ENCODE results near the gene CACNA1C. TPM values are rescaled to one million over a fixed set of nuclear protein-coding genes. Genes with fewer than 3 reads are reported as not detected.

The CACNA1C gene
- total RNA-seq, 2 donors from 2014 or later = 0.86 to 6.3 TPM

DNA sequence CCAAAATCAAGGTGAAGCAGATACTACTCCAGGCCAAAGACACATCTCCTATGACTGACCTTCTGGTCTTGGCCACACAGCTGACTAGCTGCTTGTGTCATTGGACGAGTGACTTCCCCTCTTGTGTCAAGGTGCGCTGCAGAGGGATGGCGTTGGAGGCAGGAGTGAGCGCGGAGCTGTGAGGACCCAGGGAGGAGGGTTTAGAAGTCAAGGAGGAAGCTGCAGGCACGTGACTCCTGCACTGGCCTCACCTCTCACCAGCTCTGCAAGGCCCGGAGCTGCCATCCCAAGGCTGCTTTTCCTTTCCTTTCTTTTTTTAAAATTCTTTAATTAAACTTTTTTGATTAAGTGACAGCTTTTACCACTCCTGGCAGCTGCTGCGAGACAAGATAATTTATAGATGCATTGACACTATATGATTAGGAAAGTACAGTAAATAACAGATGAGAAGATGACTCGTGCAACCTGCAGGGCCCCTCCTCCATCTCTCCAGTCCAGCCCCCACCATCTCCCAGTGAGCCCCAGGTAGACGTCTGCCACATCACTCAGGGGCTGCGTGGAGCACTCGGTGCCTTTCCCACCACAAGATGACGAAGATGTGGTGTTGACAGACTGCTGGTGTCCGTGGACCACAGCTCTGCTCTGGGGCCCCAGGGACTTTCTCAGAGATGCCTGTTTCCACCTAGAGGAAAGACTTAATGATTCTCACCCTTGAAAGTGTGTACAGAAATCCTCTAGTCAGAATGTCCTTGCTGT is 350.6 kb downstream of the CACNA1C start:
- WGBS, 2 experiments (ENCODE audit: insufficient coverage in 1 of 2, insufficient read length in 1 of 2) = 89% methylated on average over 8 to 13 of the region's 14 CpGs
- DNase-seq = no peak
- Mint-ChIP-seq H3K9me3 (no peaks in the 10 kb centered on the region), H3K27ac (no peak overlapping the region), H3K27me3 (ENCODE audit: insufficient read depth) (peaks cover 5% of the 10 kb centered on the region), H3K36me3 (ENCODE audit: low read depth) (no peaks in the 10 kb centered on the region), H3K4me1 (no peaks in the 10 kb centered on the region), H3K4me3 (no peak overlapping the region)
- Histone ChIP-seq H3K9me3 (ENCODE audit: control insufficient read depth, low read length) (no peaks in the 10 kb centered on the region), H3K4me1 (ENCODE audit: control insufficient read depth, insufficient read depth, low read length) (no peaks in the 10 kb centered on the region), H3K27ac (ENCODE audit: low read depth, low read length) (no peak overlapping the region), H3K4me3 (ENCODE audit: low read length) (no peak overlapping the region), H3K27me3 (ENCODE audit: control insufficient read depth, insufficient read depth, low read length, poor library complexity, severe bottlenecking) (no peaks in the 10 kb centered on the region), H3K9ac (ENCODE audit: extremely low read depth, low read length, poor library complexity, severe bottlenecking) (no peak overlapping the region), H3K36me3 (ENCODE audit: control insufficient read depth, insufficient read depth, low read length) (no peaks in the 10 kb centered on the region)
- TF ChIP-seq, protein P1, sequence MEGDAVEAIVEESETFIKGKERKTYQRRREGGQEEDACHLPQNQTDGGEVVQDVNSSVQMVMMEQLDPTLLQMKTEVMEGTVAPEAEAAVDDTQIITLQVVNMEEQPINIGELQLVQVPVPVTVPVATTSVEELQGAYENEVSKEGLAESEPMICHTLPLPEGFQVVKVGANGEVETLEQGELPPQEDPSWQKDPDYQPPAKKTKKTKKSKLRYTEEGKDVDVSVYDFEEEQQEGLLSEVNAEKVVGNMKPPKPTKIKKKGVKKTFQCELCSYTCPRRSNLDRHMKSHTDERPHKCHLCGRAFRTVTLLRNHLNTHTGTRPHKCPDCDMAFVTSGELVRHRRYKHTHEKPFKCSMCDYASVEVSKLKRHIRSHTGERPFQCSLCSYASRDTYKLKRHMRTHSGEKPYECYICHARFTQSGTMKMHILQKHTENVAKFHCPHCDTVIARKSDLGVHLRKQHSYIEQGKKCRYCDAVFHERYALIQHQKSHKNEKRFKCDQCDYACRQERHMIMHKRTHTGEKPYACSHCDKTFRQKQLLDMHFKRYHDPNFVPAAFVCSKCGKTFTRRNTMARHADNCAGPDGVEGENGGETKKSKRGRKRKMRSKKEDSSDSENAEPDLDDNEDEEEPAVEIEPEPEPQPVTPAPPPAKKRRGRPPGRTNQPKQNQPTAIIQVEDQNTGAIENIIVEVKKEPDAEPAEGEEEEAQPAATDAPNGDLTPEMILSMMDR (conservative IDR thresholded peaks at IDR 0.05) = no peak

GRCh38 chr12:2405039-2405438 is 352.3 kb downstream of the CACNA1C start:
- Mint-ChIP-seq H3K36me3 (ENCODE audit: low read depth) (no peaks in the 10 kb centered on the region), H3K27ac (no peak overlapping the region), H3K27me3 (ENCODE audit: insufficient read depth) (peaks cover 8% of the 10 kb centered on the region), H3K4me3 (no peak overlapping the region), H3K9me3 (no peaks in the 10 kb centered on the region), H3K4me1 (no peaks in the 10 kb centered on the region)
- Histone ChIP-seq H3K9ac (ENCODE audit: extremely low read depth, low read length, poor library complexity, severe bottlenecking) (no peak overlapping the region), H3K4me1 (ENCODE audit: control insufficient read depth, insufficient read depth, low read length) (no peaks in the 10 kb centered on the region), H3K36me3 (ENCODE audit: control insufficient read depth, insufficient read depth, low read length) (no peaks in the 10 kb centered on the region), H3K27me3 (ENCODE audit: control insufficient read depth, insufficient read depth, low read length, poor library complexity, severe bottlenecking) (no peaks in the 10 kb centered on the region), H3K4me3 (ENCODE audit: low read length) (no peak overlapping the region), H3K27ac (ENCODE audit: low read depth, low read length) (no peak overlapping the region), H3K9me3 (ENCODE audit: control insufficient read depth, low read length) (no peaks in the 10 kb centered on the region)
- no peak for DNase-seq
- TF ChIP-seq, protein P1 (conservative IDR thresholded peaks at IDR 0.05) = no peak
- 95% methylated on average over 7 of the region's 9 CpGs; no CpG with 5 or more reads in 1 of the 2 experiments for WGBS, 2 experiments (ENCODE audit: insufficient coverage in 1 of 2, insufficient read length in 1 of 2)

DNA sequence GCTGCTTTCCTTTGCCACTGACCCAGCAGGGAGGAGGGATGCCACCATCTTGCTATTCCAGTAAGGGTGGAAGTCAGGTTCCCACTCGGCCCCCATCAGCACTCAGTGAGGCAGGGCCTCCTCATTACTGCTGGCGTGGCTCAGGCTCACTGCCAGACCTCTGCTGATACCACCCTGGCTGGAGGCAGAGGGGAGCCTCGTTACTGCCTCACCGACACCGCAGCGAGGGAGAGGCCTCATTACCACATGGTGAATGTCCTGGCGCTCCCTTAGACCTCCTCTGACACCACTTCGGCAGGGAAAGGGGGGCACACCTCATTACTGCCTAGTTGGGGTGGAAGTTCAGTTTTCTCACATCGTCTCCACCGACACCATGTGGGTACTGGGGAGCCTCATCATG is 354.1 kb downstream of the CACNA1C start:
- H3K36me3 ChIP-seq (ENCODE audit: control insufficient read depth, insufficient read depth, low read length) = no peaks in the 10 kb centered on the region
- no peak overlapping the region for H3K27ac ChIP-seq (ENCODE audit: low read depth, low read length)
- Mint-ChIP-seq H3K4me3 (no peak overlapping the region), H3K27ac (no peak overlapping the region), H3K27me3 (ENCODE audit: insufficient read depth) (peaks cover 8% of the 10 kb centered on the region), H3K36me3 (ENCODE audit: low read depth) (no peaks in the 10 kb centered on the region), H3K4me1 (peaks cover 10% of the 10 kb centered on the region), H3K9me3 (no peaks in the 10 kb centered on the region)
- H3K4me1 ChIP-seq (ENCODE audit: control insufficient read depth, insufficient read depth, low read length) = no peaks in the 10 kb centered on the region
- 94 to 100% methylated on average over 7 to 10 of the region's 10 CpGs for WGBS, 2 experiments (ENCODE audit: insufficient coverage in 1 of 2, insufficient read length in 1 of 2)
- no peak overlapping the region for H3K9ac ChIP-seq (ENCODE audit: extremely low read depth, low read length, poor library complexity, severe bottlenecking)
- H3K27me3 ChIP-seq (ENCODE audit: control insufficient read depth, insufficient read depth, low read length, poor library complexity, severe bottlenecking) = no peaks in the 10 kb centered on the region
- H3K4me3 ChIP-seq (ENCODE audit: low read length) = no peak overlapping the region
- H3K9me3 ChIP-seq (ENCODE audit: control insufficient read depth, low read length) = no peaks in the 10 kb centered on the region
- no peak for DNase-seq
- TF ChIP-seq, protein P1 (conservative IDR thresholded peaks at IDR 0.05) = no peak

Data from endodermal cell (in vitro differentiated cells).